ENCODE results near the gene PIEZO2. TPM values are rescaled to one million over a fixed set of nuclear protein-coding genes. Genes with fewer than 3 reads are reported as not detected.

PIEZO2 gene
- total and polyA plus RNA-seq, 7 donors: 1.4 to 35.2 (median 25.1) TPM; not detected in 1

DNA sequence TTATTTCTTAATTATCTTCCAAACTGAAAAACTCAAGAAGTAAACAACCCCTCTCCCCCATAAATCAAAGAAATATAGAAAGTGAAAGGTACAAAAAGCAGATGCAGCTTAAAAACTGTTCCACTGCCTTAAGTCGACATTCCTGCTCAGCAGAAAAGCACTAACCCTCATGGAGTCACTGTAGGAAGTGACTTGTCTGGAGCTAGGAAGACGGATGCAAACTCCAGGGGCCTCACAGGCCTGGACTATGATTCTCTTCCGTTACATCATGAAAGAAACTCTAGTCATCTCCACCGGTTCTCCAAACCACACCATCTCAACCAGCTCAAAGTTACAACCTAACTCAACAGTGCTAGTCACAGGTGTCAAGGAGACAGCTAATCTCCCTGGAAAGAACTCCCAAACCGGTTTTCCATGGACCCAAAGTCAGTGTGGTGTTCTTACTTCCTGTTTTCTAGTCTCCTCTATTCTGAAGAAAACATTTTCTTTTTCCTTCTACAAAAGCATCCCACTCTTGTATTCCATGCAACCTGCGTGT, 128.4 kb downstream of the PIEZO2 start:
- H3K27me3 ChIP-seq: no peaks in the 10 kb centered on the region
- WGBS, 2 donors: 72 to 74% methylated on average over 6 of the region's 6 CpGs
- H3K9me3 ChIP-seq: no peaks in the 10 kb centered on the region
- intact Hi-C loops (cut with DNase I): no loop called here
- H3K36me3 ChIP-seq: no peaks in the 10 kb centered on the region
- TF ChIP-seq POLR2AphosphoS5 (IDR thresholded peaks at IDR 0.05) (no peak), EP300 (IDR thresholded peaks at IDR 0.05) (no peak), POLR2A (IDR thresholded peaks at IDR 0.05) (no peak)
- TF ChIP-seq, protein P1, sequence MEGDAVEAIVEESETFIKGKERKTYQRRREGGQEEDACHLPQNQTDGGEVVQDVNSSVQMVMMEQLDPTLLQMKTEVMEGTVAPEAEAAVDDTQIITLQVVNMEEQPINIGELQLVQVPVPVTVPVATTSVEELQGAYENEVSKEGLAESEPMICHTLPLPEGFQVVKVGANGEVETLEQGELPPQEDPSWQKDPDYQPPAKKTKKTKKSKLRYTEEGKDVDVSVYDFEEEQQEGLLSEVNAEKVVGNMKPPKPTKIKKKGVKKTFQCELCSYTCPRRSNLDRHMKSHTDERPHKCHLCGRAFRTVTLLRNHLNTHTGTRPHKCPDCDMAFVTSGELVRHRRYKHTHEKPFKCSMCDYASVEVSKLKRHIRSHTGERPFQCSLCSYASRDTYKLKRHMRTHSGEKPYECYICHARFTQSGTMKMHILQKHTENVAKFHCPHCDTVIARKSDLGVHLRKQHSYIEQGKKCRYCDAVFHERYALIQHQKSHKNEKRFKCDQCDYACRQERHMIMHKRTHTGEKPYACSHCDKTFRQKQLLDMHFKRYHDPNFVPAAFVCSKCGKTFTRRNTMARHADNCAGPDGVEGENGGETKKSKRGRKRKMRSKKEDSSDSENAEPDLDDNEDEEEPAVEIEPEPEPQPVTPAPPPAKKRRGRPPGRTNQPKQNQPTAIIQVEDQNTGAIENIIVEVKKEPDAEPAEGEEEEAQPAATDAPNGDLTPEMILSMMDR (IDR thresholded peaks at IDR 0.05): no peak
- no peak for DNase-seq
- H3K27ac ChIP-seq: no peak overlapping the region
- H3K4me3 ChIP-seq: no peak overlapping the region
- peaks cover 0 to 15% (median 3%) of the 10 kb centered on the region in 4 donors for H3K4me1 ChIP-seq

DNA sequence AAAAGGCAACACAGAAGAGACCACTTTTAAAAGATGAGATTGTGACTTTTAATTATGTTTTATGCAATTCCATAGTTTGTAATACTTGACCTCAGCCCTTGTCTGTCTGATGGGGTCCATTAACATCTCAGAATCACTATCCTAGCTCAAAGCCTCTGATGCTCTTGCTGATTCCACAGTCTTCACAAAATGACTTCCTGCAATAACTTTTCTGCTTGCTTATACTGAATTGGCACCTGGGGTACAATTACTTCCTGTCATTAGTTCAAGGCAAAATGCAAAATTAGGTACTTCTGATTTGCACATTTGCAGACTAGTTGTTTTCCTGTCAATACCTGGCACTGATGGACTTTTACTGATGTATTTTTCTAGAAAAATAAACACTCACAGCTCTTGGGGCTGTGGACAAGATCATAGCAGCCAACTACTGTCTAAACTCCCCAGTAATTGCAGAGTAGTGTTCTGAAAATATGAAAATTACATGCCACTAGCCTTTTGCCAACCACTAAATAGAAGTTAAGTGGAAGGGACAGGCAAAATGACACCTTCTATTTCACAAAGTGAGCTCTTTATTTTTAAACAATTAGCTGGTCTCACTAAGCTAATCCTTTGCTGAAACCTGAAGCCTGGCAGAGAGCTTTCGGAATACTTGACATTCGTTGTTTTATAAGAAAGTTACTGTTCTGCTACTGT, 129.1 kb downstream of the PIEZO2 start:
- H3K9me3 ChIP-seq: no peaks in the 10 kb centered on the region
- WGBS, 2 donors: 79 to 86% methylated on average over 2 of the region's 2 CpGs
- H3K27ac ChIP-seq: no peak overlapping the region
- H3K36me3 ChIP-seq: no peaks in the 10 kb centered on the region
- H3K4me1 ChIP-seq: peaks cover 0 to 15% (median 3%) of the 10 kb centered on the region in 4 donors
- TF ChIP-seq EP300 (IDR thresholded peaks at IDR 0.05) (no peak), POLR2AphosphoS5 (IDR thresholded peaks at IDR 0.05) (no peak), POLR2A (IDR thresholded peaks at IDR 0.05) (no peak)
- TF ChIP-seq, protein P1 (IDR thresholded peaks at IDR 0.05): no peak
- no peaks in the 10 kb centered on the region for H3K27me3 ChIP-seq
- DNase-seq: no peak
- intact Hi-C loops (cut with DNase I): no loop called here
- no peak overlapping the region for H3K4me3 ChIP-seq

DNA sequence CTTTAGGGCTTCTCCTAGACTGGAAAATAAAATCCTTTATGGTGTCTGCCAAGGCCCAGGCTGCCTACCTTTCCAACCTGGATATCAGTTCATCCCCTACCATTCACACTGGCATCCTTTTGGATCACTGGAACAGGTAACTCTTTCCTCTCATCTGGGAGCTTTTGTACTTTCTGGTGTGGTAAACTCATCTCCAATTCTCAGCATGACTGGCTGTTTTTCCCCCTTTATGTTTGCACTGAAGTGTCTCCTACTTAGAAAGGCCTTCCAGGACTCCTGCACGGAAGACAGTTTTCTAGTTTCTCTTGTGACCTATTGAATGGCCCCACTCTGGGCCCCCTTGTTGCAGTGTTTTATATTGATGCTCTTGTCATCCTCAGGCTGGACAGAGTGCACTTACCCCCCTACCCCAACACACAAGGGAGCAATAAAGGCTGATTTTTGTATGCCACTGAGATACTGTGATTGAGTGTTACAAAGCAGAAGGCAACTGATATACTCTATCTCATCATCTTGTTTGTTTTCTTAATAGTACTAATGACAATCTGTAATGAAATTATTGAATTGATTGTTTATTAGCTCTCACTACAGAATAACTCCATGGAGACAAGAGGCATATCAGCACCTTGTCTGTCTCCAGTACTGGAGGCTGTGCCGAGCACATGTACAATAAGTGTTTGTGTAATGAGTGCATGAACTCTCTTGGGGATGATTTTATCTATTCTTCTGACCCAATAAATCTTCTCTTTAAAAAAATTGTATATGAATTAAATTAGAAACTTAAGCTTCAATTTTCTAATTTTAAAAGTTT, 129.9 kb downstream of the PIEZO2 start:
- TF ChIP-seq, protein P1 (IDR thresholded peaks at IDR 0.05): no peak
- no peak for TF ChIP-seq EP300 (IDR thresholded peaks at IDR 0.05)
- no peak for TF ChIP-seq POLR2A (IDR thresholded peaks at IDR 0.05)
- no peak for TF ChIP-seq POLR2AphosphoS5 (IDR thresholded peaks at IDR 0.05)
- H3K4me1 ChIP-seq: peaks cover 0 to 15% (median 3%) of the 10 kb centered on the region in 4 donors
- intact Hi-C loops (cut with DNase I): no loop called here
- H3K27ac ChIP-seq: no peak overlapping the region
- DNase-seq: no peak
- H3K9me3 ChIP-seq: no peaks in the 10 kb centered on the region
- no peaks in the 10 kb centered on the region for H3K27me3 ChIP-seq
- no peak overlapping the region for H3K4me3 ChIP-seq
- no peaks in the 10 kb centered on the region for H3K36me3 ChIP-seq
- WGBS, 2 donors: 89 to 95% methylated on average over 2 of the region's 2 CpGs

DNA sequence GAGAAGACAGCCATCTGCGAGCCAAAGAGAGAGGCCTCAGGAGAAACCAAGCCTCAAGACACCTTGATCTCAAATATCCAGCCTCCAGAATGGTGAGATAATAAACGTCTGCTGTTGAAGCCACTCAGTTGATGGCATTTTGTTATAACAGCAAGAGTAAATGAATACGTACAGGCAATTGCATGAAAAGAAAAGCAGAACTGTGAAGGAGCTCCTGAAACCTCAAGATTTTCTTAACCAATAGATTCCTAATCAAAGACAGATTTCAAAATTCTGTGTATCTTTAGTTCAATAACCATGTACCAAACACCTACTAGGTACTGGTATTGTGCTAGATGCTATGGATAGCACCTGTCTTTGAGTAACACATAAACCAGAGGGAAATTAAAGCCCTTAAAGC, 139.5 kb downstream of the PIEZO2 start:
- no peak for TF ChIP-seq POLR2A (IDR thresholded peaks at IDR 0.05)
- TF ChIP-seq POLR2AphosphoS5 (IDR thresholded peaks at IDR 0.05): no peak
- TF ChIP-seq, protein P1 (IDR thresholded peaks at IDR 0.05): no peak
- TF ChIP-seq EP300 (IDR thresholded peaks at IDR 0.05): no peak
- Histone ChIP-seq H3K27me3 (no peaks in the 10 kb centered on the region), H3K36me3 (no peaks in the 10 kb centered on the region), H3K9me3 (no peaks in the 10 kb centered on the region), H3K4me1 (no peaks in the 10 kb centered on the region), H3K27ac (no peak overlapping the region), H3K4me3 (no peak overlapping the region)
- 88 to 90% methylated on average over 3 of the region's 3 CpGs for WGBS, 2 donors
- no peak for DNase-seq
- intact Hi-C loops (cut with DNase I): no loop called here
